GM12878 (cell line): ENCODE results near the gene BZW1. TPM values are rescaled to one million over a fixed set of nuclear protein-coding genes. Genes with fewer than 3 reads are reported as not detected.

Experiments
- ATAC-seq: fragments of 200-7000 bp; cut with Tn5 transposase; 3 replicates; pipeline ENCODE4 v1.9.1; 2020; ENCODE audit warnings: mild to moderate bottlenecking, moderate library complexity
- BruUV-seq: library from RNA; stranded (reverse); fragments of 400-500 nt; replicated peaks from 2 replicates; lab custom pipeline; 2021; lab: Mats Ljungman, UMichigan
- CTCF ChIA-PET: fragments of 300-600 bp; sonication (Branson Sonifier 250); formaldehyde crosslinking; extraction: SDS; loops from one replicate; lab custom pipeline; 2021; ENCODE audit warnings: inconsistent platforms; lab: Yijun Ruan, JAX
- POLR2A ChIA-PET: fragments of 350-600 bp; formaldehyde crosslinking; extraction: SDS; loops from one replicate; lab custom pipeline; 2021; ENCODE audit warnings: inconsistent platforms; lab: Charles Lee
- RAD21 ChIA-PET: fragments of 300-600 bp; sonication (Branson Sonifier 250); formaldehyde crosslinking; loops from one replicate; lab custom pipeline; 2023; ENCODE audit warnings: antibody characterized with exemption; ENCODE audit not compliant: unreplicated experiment; lab: Charles Lee
- SMC1A ChIA-PET: fragments of 300-600 bp; sonication (Branson Sonifier 250); formaldehyde crosslinking; loops from one replicate; lab custom pipeline; 2023; ENCODE audit not compliant: unreplicated experiment, uncharacterized antibody; lab: Charles Lee
- DNase-seq: peaks from one replicate; pipeline ENCODE4 v3.0.0-alpha.2; 2011; ENCODE audit warnings: low read depth, low spot score
- FAIRE-seq: peaks from 3 replicates; lab custom pipeline; 2011; peaks lifted over from hg19 to GRCh38; lab: Jason Lieb, UNC
- H2AFZ ChIP-seq: 2 replicates; pipeline ENCODE4 v1.6.0; 2011; ENCODE audit warnings: low read depth, low read length, control low read depth; ENCODE audit not compliant: control insufficient read depth
- H3K27ac ChIP-seq: 2 replicates; pipeline ENCODE4 v1.5.1; 2011; ENCODE audit warnings: control low read depth; ENCODE audit not compliant: control insufficient read depth, insufficient read depth
- H3K27me3 ChIP-seq, 2 experiments: replicated peaks in 1 of 2; 2 replicates each; pipeline versions ENCODE4 v1.6.0 to v1.6.1; 2011; ENCODE audit warnings: low read length in 1 of 2; ENCODE audit not compliant: control insufficient read depth in 2 of 2, insufficient read depth in 2 of 2
- H3K36me3 ChIP-seq, 2 experiments: 2 replicates each; pipeline ENCODE4 v1.5.1; 2011; ENCODE audit warnings: low read length in 1 of 2; ENCODE audit not compliant: control insufficient read depth in 2 of 2, insufficient read depth in 2 of 2
- H3K4me1 ChIP-seq: 2 replicates; pipeline ENCODE4 v1.6.1; 2011; ENCODE audit warnings: mild to moderate bottlenecking, low read length, moderate library complexity, mixed read lengths; ENCODE audit not compliant: control insufficient read depth, insufficient read depth
- H3K4me2 ChIP-seq: 2 replicates; pipeline ENCODE4 v1.6.0; 2011; ENCODE audit warnings: control low read depth; ENCODE audit not compliant: control insufficient read depth, insufficient read depth
- H3K4me3 ChIP-seq: fragments of 200-600 bp; sonication (generic); 2 replicates; pipeline ENCODE4 v1.5.1; 2016
- H3K79me2 ChIP-seq: 2 replicates; pipeline ENCODE4 v1.6.0; 2011; ENCODE audit warnings: low read length; ENCODE audit not compliant: control insufficient read depth, insufficient read depth
- H3K9ac ChIP-seq: 2 replicates; pipeline ENCODE4 v1.8.0; 2011; ENCODE audit warnings: low read length, control low read depth, mixed read lengths; ENCODE audit not compliant: control insufficient read depth, insufficient read depth
- H3K9me3 ChIP-seq: replicated peaks from 3 replicates; pipeline ENCODE4 v1.5.1; 2011; ENCODE audit warnings: mild to moderate bottlenecking, low read length; ENCODE audit not compliant: control insufficient read depth, insufficient read depth
- H4K20me1 ChIP-seq: 2 replicates; pipeline ENCODE4 v1.6.0; 2011; ENCODE audit not compliant: control insufficient read depth, insufficient read depth
- TCF12 ChIP-seq: IDR thresholded peaks from 2 replicates; pipeline ENCODE4 v1.6.1; 2011; ENCODE audit warnings: low read depth, mild to moderate bottlenecking, low read length
- ZBTB33 ChIP-seq: fragments of 450-650 bp; IDR thresholded peaks from 2 replicates; pipeline ENCODE4 v1.6.1; 2017; ENCODE audit warnings: mild to moderate bottlenecking
- WGBS: methylation state at CpG from one replicate; pipeline ENCODE4 v1.1.6; 2016; ENCODE audit warnings: low lambda C conversion rate; ENCODE audit not compliant: insufficient replicate concordance, insufficient coverage; ENCODE audit errors: missing lambda C conversion rate; 5-methylcytosine and 5-hydroxymethylcytosine counted together
- in situ Hi-C: fragments of 300-500 bp; cut with MboI; formaldehyde crosslinking; loops from 9 replicates; pipeline ENCODE4 v1.14.3; 2018; ENCODE audit warnings: mixed read lengths
- intact Hi-C: fragments of 100-400 bp; cut with micrococcal nuclease; formaldehyde crosslinking; loops from one replicate; pipeline ENCODE4 v1.14.2; 2022; ENCODE audit not compliant: unreplicated experiment
- polyA plus RNA-seq, 11 experiments: library from polyadenylated mRNA; depleted of rRNA in 4 of 11; unstranded in 6 of 11; stranded (reverse) in 5 of 11; fragments of >200 nt; fragmentation: Nextera tagmentation in 4 of 11; fragmentation: Illumina TruSeq in 1 of 11; extraction: Ambion mirVana in 4 of 11; extraction: Trizol in 1 of 11; gene quantifications; 1 replicate in 1 of 11; 2 replicates in 10 of 11; pipeline versions ENCODE4 v1.2.1 to v1.2.3, GENCODE V29; 2011 to 2016; ENCODE audit warnings: inconsistent platforms in 2 of 11, missing spikeins in 2 of 11, low read depth in 1 of 11
- total RNA-seq, 4 experiments: library from RNA; depleted of rRNA in 3 of 4; stranded (reverse); fragments of >200 nt in 3 of 4; fragmentation: Illumina TruSeq in 1 of 4; extraction: Trizol in 1 of 4; gene quantifications; 2 replicates each; pipeline versions ENCODE4 v1.2.1 to v1.2.3, GENCODE V29; 2013 to 2021
- TF ChIP-seq, protein P1 (sequence below): IDR thresholded peaks from 2 replicates; pipeline ENCODE4 v1.6.1; 2011; ENCODE audit warnings: low read depth, low read length, improper control_type of control experiment, borderline replicate concordance
- TF ChIP-seq, protein P2 (sequence below): IDR thresholded peaks from 2 replicates; pipeline ENCODE4 v1.6.1; 2011; ENCODE audit warnings: borderline replicate concordance, low read depth, mild to moderate bottlenecking, moderate library complexity, low read length; ENCODE audit not compliant: insufficient read depth, poor library complexity, severe bottlenecking

Gene BZW1
- total and polyA plus RNA-seq, 10 of the 15 experiments (the other 5 are each of a cell fraction or from before 2014, with no cell fraction given) = 186 to 349 (median 269) TPM

DNA sequence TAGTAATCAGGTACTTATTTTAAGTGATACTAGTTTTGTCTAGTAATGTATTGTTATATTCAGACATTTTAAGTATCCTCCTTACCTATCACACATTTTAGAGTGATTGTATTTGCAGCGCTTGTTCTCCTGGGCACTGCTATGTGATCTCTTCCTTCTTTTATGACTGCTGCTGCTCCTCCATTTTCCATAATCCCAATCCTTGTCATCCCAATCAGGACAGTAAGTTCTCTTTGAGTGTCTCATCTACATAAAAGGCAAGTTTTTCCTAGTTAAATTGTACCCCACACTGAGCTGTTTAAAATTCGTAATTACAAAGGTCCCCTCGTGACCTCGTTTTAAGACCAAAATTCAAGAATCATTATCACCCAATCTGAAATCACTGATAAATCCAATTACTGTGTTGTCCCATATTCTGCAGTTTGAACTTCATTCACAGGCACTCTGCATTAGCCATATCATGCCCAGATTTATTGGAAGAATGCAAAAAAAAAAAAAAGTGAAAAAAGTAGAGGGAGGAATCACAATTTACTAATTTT lies 50.0 kb downstream of the BZW1 start:
- H4K20me1 ChIP-seq = peaks cover 5% of the 10 kb centered on the region; the same call in 1 of the 2 replicates
- in situ Hi-C loops = no loop called here
- DNase-seq = no peak
- ChIA-PET RAD21 (no interaction called here), SMC1A (interaction anchor here (1.7 kb wide), 1 partner anchor 47 kb away, joined by 9 read pairs; no protein-coding TSS in a partner anchor), POLR2A (interaction anchor here (0.6 to 0.7 kb wide), 5 partner anchors 149 to 1505 kb away, joined by 3 to 7 read pairs (median 3); no protein-coding TSS in a partner anchor), CTCF (interaction anchor here (0.6 to 1.4 kb wide), 5 partner anchors 20 to 1316 kb away, joined by 3 to 4 read pairs (median 4); no protein-coding TSS in a partner anchor)
- H3K4me3 ChIP-seq = peak overlapping the region; percentile 100
- no peak for ATAC-seq
- peak overlapping the region; percentile 51 for H3K27ac ChIP-seq
- intact Hi-C loops = loop anchor here (10.0 kb wide), 1 partner anchor 1513 kb away; the partner anchor contains the start of gene BMPR2
- no peaks in the 10 kb centered on the region for H3K9me3 ChIP-seq
- H3K4me2 ChIP-seq = peak overlapping the region; percentile 95
- H3K9ac ChIP-seq = peak overlapping the region; percentile 51
- WGBS = 11% methylated on average over 4 of the region's 4 CpGs
- no peak for FAIRE-seq
- BruUV-seq = no TSS peak
- H3K36me3 ChIP-seq = peaks cover 6 to 33% of the 10 kb centered on the region in 2 experiments
- H3K27me3 ChIP-seq = no peaks in the 10 kb centered on the region
- H3K79me2 ChIP-seq = peaks cover 76% of the 10 kb centered on the region
- H3K4me1 ChIP-seq = no peaks in the 10 kb centered on the region
- TF ChIP-seq, protein P1, sequence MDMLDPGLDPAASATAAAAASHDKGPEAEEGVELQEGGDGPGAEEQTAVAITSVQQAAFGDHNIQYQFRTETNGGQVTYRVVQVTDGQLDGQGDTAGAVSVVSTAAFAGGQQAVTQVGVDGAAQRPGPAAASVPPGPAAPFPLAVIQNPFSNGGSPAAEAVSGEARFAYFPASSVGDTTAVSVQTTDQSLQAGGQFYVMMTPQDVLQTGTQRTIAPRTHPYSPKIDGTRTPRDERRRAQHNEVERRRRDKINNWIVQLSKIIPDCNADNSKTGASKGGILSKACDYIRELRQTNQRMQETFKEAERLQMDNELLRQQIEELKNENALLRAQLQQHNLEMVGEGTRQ = no peak
- TF ChIP-seq ZBTB33 (no peak), TCF12 (no peak)
- TF ChIP-seq, protein P2, sequence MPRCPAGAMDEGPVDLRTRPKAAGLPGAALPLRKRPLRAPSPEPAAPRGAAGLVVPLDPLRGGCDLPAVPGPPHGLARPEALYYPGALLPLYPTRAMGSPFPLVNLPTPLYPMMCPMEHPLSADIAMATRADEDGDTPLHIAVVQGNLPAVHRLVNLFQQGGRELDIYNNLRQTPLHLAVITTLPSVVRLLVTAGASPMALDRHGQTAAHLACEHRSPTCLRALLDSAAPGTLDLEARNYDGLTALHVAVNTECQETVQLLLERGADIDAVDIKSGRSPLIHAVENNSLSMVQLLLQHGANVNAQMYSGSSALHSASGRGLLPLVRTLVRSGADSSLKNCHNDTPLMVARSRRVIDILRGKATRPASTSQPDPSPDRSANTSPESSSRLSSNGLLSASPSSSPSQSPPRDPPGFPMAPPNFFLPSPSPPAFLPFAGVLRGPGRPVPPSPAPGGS = no peak
- H2AFZ ChIP-seq = no peak overlapping the region
